Karpas-422 (cell line): Measurements from ENCODE around the gene RYR2. TPM values are rescaled to one million over a fixed set of nuclear protein-coding genes. Genes with fewer than 3 reads are reported as not detected.

Source experiments
- DNase-seq: peaks from one replicate; pipeline ENCODE4 v3.0.0-alpha.2; 2015
- H2AFZ ChIP-seq: fragments of 200-600 bp; sonication (generic); 2 replicates; pipeline ENCODE4 v1.6.1; 2014; ENCODE audit warnings: antibody characterized with exemption, low read length, mixed read lengths
- H3K27ac ChIP-seq: fragments of 200-600 bp; sonication (generic); 2 replicates; pipeline ENCODE4 v1.5.1; 2014; ENCODE audit warnings: mild to moderate bottlenecking, low read length, moderate library complexity
- H3K27me3 ChIP-seq: fragments of 200-600 bp; sonication (generic); 2 replicates; pipeline ENCODE4 v1.6.1; 2014; ENCODE audit warnings: low read length, mixed read lengths
- H3K36me3 ChIP-seq: fragments of 200-600 bp; sonication (generic); 2 replicates; pipeline ENCODE4 v1.6.1; 2014; ENCODE audit warnings: low read length, mixed read lengths; ENCODE audit not compliant: insufficient read depth
- H3K4me1 ChIP-seq: fragments of 200-600 bp; sonication (generic); 2 replicates; pipeline ENCODE4 v1.6.1; 2014; ENCODE audit warnings: mild to moderate bottlenecking, low read length, mixed read lengths
- H3K4me2 ChIP-seq: fragments of 200-600 bp; sonication (generic); 2 replicates; pipeline ENCODE4 v1.6.1; 2014; ENCODE audit warnings: low read length, low read depth, mild to moderate bottlenecking; ENCODE audit not compliant: poor library complexity, severe bottlenecking
- H3K4me3 ChIP-seq: fragments of 200-600 bp; sonication (generic); 2 replicates; pipeline ENCODE4 v1.5.1; 2014; ENCODE audit warnings: mild to moderate bottlenecking, antibody characterized with exemption, low read length, mixed read lengths
- H3K79me2 ChIP-seq: fragments of 200-600 bp; sonication (generic); 2 replicates; pipeline ENCODE4 v1.6.1; 2014; ENCODE audit warnings: mild to moderate bottlenecking, low read length, mixed read lengths
- H3K9ac ChIP-seq: fragments of 200-600 bp; sonication (generic); 2 replicates; pipeline ENCODE4 v1.6.0; 2014; ENCODE audit warnings: low read length
- H3K9me2 ChIP-seq: fragments of 200-600 bp; sonication (generic), shearing (Covaris generic); replicated peaks from 2 replicates; pipeline ENCODE4 v1.6.0; 2014; ENCODE audit warnings: mild to moderate bottlenecking, low read length, moderate library complexity; ENCODE audit not compliant: insufficient read depth
- H3K9me3 ChIP-seq: fragments of 300-700, 200-600 bp; sonication (generic); 2 replicates; pipeline ENCODE4 v1.6.1; 2014; ENCODE audit warnings: low read length, mixed read lengths
- H4K20me1 ChIP-seq: fragments of 200-600 bp; sonication (generic); 2 replicates; pipeline ENCODE4 v1.6.1; 2014; ENCODE audit warnings: mild to moderate bottlenecking, antibody characterized with exemption, low read length, low read depth; ENCODE audit not compliant: insufficient read depth
- total RNA-seq: library from RNA; depleted of rRNA; stranded (reverse); fragments of >200 nt; shearing (Covaris generic); gene quantifications from 2 replicates; pipeline ENCODE4 v1.2.3, GENCODE V29; 2014; ENCODE audit warnings: low replicate concordance

RYR2 gene
- total RNA-seq, 1 experiment from 2014 or later = not detected

DNA sequence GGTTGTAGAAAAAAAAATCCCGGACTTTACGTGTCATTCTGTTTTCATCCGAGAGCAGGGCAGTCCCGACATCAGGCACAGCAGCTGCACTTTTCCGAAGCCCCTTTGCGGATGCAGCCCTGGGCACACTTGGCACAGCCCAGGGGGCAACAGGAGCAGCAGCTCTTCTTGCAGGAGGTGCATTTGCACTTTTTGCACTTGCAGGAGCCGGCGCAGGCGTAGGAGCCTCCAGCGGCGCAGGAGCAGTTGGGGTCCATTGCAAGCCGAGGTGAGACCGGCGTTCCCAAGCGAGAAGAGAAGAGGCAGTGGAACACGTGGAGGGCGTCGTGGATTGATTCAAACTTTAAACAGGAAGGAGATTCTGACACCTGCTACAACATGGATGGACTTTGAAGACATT lies 37.9 kb upstream of the RYR2 start, which contains the start of gene MT1HL1:
Gene MT1HL1 (minus strand): TSS at position 326 of the 400 bp plus-strand sequence. CDS start 69 bp downstream, at position 257.
- Histone ChIP-seq H3K27me3 (no peaks in the 10 kb centered on the region), H3K36me3 (no peaks in the 10 kb centered on the region), H3K27ac (no peak within 1 kb of the TSS), H2AFZ (no peak within 1 kb of the TSS), H3K4me1 (no peaks in the 10 kb centered on the region), H3K79me2 (no peaks in the 10 kb centered on the region), H3K4me2 (no peak within 1 kb of the TSS), H3K9ac (no peak within 1 kb of the TSS), H3K4me3 (no peak within 1 kb of the TSS), H3K9me2 (no peaks in the 10 kb centered on the region), H4K20me1 (no peaks in the 10 kb centered on the region), H3K9me3 (no peaks in the 10 kb centered on the region)
- DNase-seq = no peak

DNA sequence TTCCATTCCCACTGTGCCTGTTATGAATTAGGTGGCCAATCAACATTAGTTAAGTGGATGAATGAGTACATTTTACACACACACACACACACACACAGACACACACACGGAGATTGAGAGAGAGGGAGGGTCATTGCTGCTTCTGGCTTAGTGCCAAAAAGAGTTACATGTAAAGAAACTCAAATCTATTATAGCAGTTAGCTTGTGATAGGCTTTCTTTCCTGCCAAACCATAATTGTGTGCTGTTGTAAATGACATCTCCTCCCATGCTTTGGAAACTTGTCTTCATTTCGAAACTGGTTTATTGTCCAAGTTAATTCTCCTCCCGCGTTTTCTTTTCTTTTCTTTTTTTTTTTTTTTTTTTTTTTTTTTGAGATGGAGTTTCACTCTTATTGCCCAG lies 36.3 kb upstream of the RYR2 start:
- Histone ChIP-seq H2AFZ (no peak overlapping the region), H4K20me1 (no peaks in the 10 kb centered on the region), H3K27me3 (no peaks in the 10 kb centered on the region), H3K4me1 (no peaks in the 10 kb centered on the region), H3K4me3 (no peak overlapping the region), H3K9me3 (no peaks in the 10 kb centered on the region), H3K27ac (no peak overlapping the region), H3K9ac (no peak overlapping the region), H3K9me2 (no peaks in the 10 kb centered on the region), H3K79me2 (no peaks in the 10 kb centered on the region), H3K36me3 (no peaks in the 10 kb centered on the region), H3K4me2 (no peak overlapping the region)
- DNase-seq = no peak

DNA sequence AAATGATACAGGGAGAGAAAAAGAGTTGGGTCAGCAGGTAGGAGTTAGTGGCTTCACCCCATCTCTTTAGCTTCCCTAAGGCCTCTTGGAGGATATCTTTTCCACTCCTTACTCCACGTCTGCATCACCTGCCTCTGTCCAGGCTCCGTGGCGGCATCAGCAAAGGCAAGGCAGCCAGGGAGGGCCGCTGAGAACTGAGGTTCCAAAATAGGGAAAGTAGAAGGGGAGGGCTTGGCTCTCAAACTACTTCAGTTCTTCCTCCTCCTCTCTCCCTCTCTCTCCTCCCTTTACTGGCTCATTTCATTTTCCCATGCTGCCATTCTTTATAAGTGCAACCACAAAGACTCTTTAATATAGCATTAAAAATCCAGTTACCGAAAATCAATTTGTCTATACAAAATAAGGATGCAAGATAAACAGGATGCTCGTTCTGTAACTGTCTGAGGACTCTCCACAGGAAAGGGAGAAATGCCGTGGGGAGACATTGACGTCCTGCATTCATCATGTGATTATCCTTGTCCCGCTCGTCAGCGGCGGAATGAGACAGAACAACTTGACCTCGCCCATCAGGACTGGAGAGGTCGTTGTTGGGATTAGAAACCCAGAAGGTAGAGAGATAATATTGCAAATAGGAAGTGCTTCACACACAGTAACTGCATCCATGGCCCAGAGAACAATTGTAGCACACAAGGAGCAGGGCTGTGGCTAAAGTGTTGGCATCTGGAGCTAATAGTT lies 34.7 kb upstream of the RYR2 start:
- DNase-seq = no peak
- no peaks in the 10 kb centered on the region for H3K9me2 ChIP-seq
- no peaks in the 10 kb centered on the region for H3K4me1 ChIP-seq
- H3K9me3 ChIP-seq = no peaks in the 10 kb centered on the region
- no peak overlapping the region for H3K4me3 ChIP-seq
- H3K79me2 ChIP-seq = no peaks in the 10 kb centered on the region
- H4K20me1 ChIP-seq = no peaks in the 10 kb centered on the region
- H3K27me3 ChIP-seq = no peaks in the 10 kb centered on the region
- no peaks in the 10 kb centered on the region for H3K36me3 ChIP-seq
- no peak overlapping the region for H3K9ac ChIP-seq
- H3K4me2 ChIP-seq = no peak overlapping the region
- no peak overlapping the region for H2AFZ ChIP-seq
- no peak overlapping the region for H3K27ac ChIP-seq

DNA sequence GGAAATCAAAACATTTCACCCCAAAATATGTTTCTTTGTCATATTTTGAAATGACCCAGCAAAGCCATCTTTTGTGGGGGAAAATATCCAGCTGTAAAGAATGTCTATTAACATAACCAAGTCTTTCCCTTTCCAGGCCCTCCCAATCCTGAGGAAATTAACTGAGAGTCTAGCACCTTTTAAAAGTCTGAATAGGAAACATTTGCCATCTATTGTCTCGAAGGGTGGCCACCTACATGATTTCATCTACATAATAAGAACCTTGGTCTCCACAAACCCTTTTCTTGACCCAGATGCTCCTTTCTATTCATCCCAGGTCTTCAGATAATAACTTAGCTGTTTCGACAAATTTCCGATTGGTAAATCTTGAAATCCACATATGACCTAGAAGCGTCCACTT lies 32.4 kb upstream of the RYR2 start:
- no peaks in the 10 kb centered on the region for H3K79me2 ChIP-seq
- H3K9me2 ChIP-seq = no peaks in the 10 kb centered on the region
- no peaks in the 10 kb centered on the region for H3K27me3 ChIP-seq
- no peak overlapping the region for H3K4me2 ChIP-seq
- H3K9me3 ChIP-seq = no peaks in the 10 kb centered on the region
- no peak overlapping the region for H3K27ac ChIP-seq
- H3K9ac ChIP-seq = no peak overlapping the region
- no peak overlapping the region for H3K4me3 ChIP-seq
- H4K20me1 ChIP-seq = no peaks in the 10 kb centered on the region
- no peaks in the 10 kb centered on the region for H3K4me1 ChIP-seq
- no peak for DNase-seq
- no peaks in the 10 kb centered on the region for H3K36me3 ChIP-seq
- no peak overlapping the region for H2AFZ ChIP-seq

DNA sequence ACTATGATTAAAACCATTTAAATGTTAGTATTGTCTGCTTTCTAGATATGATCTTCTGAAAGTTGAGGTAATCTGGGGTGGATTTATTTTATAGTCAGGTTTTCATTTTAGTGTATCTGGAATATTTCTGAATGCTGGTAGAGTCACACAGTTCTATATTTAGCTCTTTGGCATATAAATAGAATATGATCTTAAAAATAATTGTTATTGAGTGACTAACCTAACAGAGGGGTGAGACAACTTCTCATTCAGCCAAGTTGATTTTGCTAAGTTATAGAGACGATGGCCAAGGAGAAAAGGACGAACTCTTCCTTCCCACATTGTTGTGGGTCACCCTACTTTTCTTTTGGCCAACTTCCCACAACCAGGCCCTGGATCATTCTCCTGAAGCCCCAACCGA lies 30.6 kb upstream of the RYR2 start:
- Histone ChIP-seq H3K9ac (no peak overlapping the region), H3K9me2 (no peaks in the 10 kb centered on the region), H3K27me3 (no peaks in the 10 kb centered on the region), H3K27ac (no peak overlapping the region), H3K36me3 (no peaks in the 10 kb centered on the region), H3K4me3 (no peak overlapping the region), H4K20me1 (no peaks in the 10 kb centered on the region), H3K4me1 (no peaks in the 10 kb centered on the region), H2AFZ (no peak overlapping the region), H3K4me2 (no peak overlapping the region), H3K9me3 (no peaks in the 10 kb centered on the region), H3K79me2 (no peaks in the 10 kb centered on the region)
- DNase-seq = no peak

DNA sequence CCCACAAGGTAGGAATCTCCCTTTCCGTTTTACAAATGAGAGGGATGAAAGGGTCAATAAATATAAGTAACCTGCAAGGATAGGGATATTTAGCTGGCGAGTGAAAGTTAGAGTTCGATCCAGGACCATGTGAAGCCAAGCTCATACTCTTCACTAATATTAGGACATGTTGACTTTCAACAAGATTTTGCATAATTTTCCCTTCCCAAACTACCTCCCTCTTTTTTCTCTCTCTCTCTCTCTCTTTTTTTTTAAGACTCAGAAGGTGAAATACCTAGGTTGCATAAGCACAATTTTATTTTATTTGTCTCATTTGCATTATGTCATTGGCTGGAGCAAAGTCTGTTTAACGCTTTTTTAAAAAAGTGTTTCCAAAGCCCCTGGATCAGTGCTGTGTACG lies 29.6 kb upstream of the RYR2 start:
- no peak overlapping the region for H3K9ac ChIP-seq
- H3K4me1 ChIP-seq = no peaks in the 10 kb centered on the region
- no peaks in the 10 kb centered on the region for H3K79me2 ChIP-seq
- H3K4me2 ChIP-seq = no peak overlapping the region
- H4K20me1 ChIP-seq = no peaks in the 10 kb centered on the region
- H3K27me3 ChIP-seq = no peaks in the 10 kb centered on the region
- no peak for DNase-seq
- H3K9me2 ChIP-seq = no peaks in the 10 kb centered on the region
- no peak overlapping the region for H3K4me3 ChIP-seq
- H3K27ac ChIP-seq = no peak overlapping the region
- no peaks in the 10 kb centered on the region for H3K9me3 ChIP-seq
- no peak overlapping the region for H2AFZ ChIP-seq
- no peaks in the 10 kb centered on the region for H3K36me3 ChIP-seq

DNA sequence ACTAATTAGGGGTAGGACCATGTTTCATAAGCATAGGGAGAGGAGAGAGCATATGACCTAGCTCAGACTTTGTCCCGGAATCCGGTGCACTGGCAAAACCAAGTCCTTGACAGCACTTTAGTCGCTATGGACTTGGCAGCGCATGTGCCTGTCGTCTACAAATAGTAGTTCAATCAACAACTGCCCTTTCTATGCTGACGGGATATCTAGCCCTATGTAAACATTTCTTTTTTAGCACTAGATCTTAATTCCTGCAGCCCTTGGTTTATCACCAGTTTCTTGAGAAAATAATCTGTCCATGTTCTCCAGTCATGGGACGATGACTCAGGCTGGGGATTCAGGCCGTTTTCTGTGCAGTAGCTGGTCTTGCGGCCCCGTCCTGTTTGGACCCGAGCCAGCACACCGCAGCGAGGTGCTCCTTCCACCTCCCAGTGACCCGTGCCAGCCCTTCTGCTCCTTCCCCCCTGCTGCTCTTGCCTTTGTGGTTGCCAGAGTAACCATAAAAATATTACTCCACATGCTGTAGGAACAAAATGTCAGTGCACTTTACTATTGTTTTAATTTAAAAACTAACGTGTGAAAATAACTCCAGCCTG lies 29.1 kb upstream of the RYR2 start:
- no peaks in the 10 kb centered on the region for H3K4me1 ChIP-seq
- no peak overlapping the region for H3K4me3 ChIP-seq
- H3K27ac ChIP-seq = no peak overlapping the region
- no peaks in the 10 kb centered on the region for H3K36me3 ChIP-seq
- no peaks in the 10 kb centered on the region for H3K27me3 ChIP-seq
- no peak overlapping the region for H2AFZ ChIP-seq
- DNase-seq = no peak
- no peaks in the 10 kb centered on the region for H4K20me1 ChIP-seq
- no peak overlapping the region for H3K9ac ChIP-seq
- H3K9me2 ChIP-seq = no peaks in the 10 kb centered on the region
- H3K79me2 ChIP-seq = no peaks in the 10 kb centered on the region
- no peak overlapping the region for H3K4me2 ChIP-seq
- H3K9me3 ChIP-seq = no peaks in the 10 kb centered on the region

DNA sequence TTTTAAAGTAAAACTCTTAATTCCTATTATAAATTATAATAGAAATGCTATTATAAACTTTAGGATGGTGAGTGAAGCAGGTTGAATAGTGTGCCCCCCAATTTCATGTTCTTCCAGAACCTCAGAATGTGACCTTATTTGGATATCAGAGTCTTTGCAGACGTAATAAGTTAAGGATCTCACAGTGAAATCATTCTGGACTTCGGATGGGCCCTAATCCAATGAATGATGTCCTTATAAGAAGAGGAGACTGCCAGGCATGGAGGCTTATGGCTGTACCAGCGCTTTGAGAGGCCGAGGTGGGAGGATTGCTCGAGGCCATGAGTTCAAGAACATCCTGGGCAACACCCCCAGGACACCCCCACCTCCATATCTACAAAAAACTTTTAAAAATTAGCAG lies 28.4 kb upstream of the RYR2 start:
- H4K20me1 ChIP-seq = no peaks in the 10 kb centered on the region
- no peak for DNase-seq

More for the DNA sequence above, 28.4 kb upstream of the RYR2 start:
- H3K9me3 ChIP-seq = no peaks in the 10 kb centered on the region
- no peak overlapping the region for H3K9ac ChIP-seq
- H3K27ac ChIP-seq = no peak overlapping the region
- H3K4me3 ChIP-seq = no peak overlapping the region
- no peaks in the 10 kb centered on the region for H3K79me2 ChIP-seq
- no peaks in the 10 kb centered on the region for H3K36me3 ChIP-seq
- H2AFZ ChIP-seq = no peak overlapping the region
- H3K4me1 ChIP-seq = no peaks in the 10 kb centered on the region
- H3K9me2 ChIP-seq = no peaks in the 10 kb centered on the region
- H3K4me2 ChIP-seq = no peak overlapping the region
- no peaks in the 10 kb centered on the region for H3K27me3 ChIP-seq
